Neural cell (in vitro differentiated cells): Measurements from ENCODE around the gene THRB.

Experiments used
- CTCF ChIP-seq: fragments of 450-650 bp; IDR thresholded peaks from 2 replicates; pipeline ENCODE4 v1.5.1; 2014; ENCODE audit warnings: antibody characterized with exemption, mild to moderate bottlenecking, moderate library complexity; ENCODE audit not compliant: poor library complexity, severe bottlenecking
- POLR2AphosphoS5 ChIP-seq: IDR thresholded peaks from 2 replicates; pipeline ENCODE4 v1.6.1; 2012

- TF ChIP-seq CTCF (no peak), POLR2AphosphoS5 (no peak)
These were observed 325.7 kb downstream of the THRB start for GRCh38 chr3:24168977-24169376.
